T-helper 22 cell (primary cell): ENCODE data around the gene ARHGEF40.

Experiments used
- DNase-seq: peaks from one replicate; pipeline ENCODE4 v3.0.0-alpha.2; 2020; ENCODE audit warnings: low read depth

ARHGEF40 gene

GRCh38 chr14:21098076-21098891, 28.2 kb downstream of the ARHGEF40 start, which contains the start of gene ZNF219:
Gene ZNF219 (minus strand): TSS chr14:21098655. CDS start chr14:21093591, 5,064 bp downstream.
- DNase-seq: peak; percentile 50

GRCh38 chr14:21098892-21099595, 28.9 kb downstream of the ARHGEF40 start:
- DNase-seq: no peak

- DNase-seq: no peak
These were observed 29.5 kb downstream of the ARHGEF40 start for GRCh38 chr14:21099596-21099985.

- DNase-seq: no peak
These were observed 30.8 kb downstream of the ARHGEF40 start, which contains the start of gene TMEM253 for GRCh38 chr14:21100931-21101330. Gene TMEM253 (plus strand): TSS chr14:21101066. CDS start chr14:21101344, 278 bp downstream.

GRCh38 chr14:21101802-21102413, 31.8 kb downstream of the ARHGEF40 start:
- no peak for DNase-seq

GRCh38 chr14:21102521-21103410, 32.7 kb downstream of the ARHGEF40 start:
- no peak for DNase-seq

GRCh38 chr14:21103411-21103709, 33.3 kb downstream of the ARHGEF40 start:
- DNase-seq: no peak

GRCh38 chr14:21103710-21104447, 33.8 kb downstream of the ARHGEF40 start:
- peak; percentile 84 for DNase-seq

GRCh38 chr14:21104448-21105060, 34.5 kb downstream of the ARHGEF40 start:
- peak; percentile 38 for DNase-seq

- no peak for DNase-seq
These were observed 35.0 kb downstream of the ARHGEF40 start for GRCh38 chr14:21105095-21105494.

GRCh38 chr14:21106176-21106497, 36.0 kb downstream of the ARHGEF40 start:
- no peak for DNase-seq

- DNase-seq: peak; percentile 50
These were observed 36.6 kb downstream of the ARHGEF40 start for GRCh38 chr14:21106498-21107282.

GRCh38 chr14:21107283-21107800, 37.2 kb downstream of the ARHGEF40 start:
- no peak for DNase-seq

- DNase-seq: no peak
These were observed 38.7 kb downstream of the ARHGEF40 start for GRCh38 chr14:21108791-21109190.

- DNase-seq: no peak
These were observed 39.5 kb downstream of the ARHGEF40 start for GRCh38 chr14:21109377-21110138.

- DNase-seq: no peak
These were observed 42.2 kb downstream of the ARHGEF40 start for GRCh38 chr14:21112255-21112654.

GRCh38 chr14:21113369-21113768, 43.3 kb downstream of the ARHGEF40 start:
- DNase-seq: no peak

GRCh38 chr14:21118933-21119332, 48.8 kb downstream of the ARHGEF40 start:
- DNase-seq: no peak

- no peak for DNase-seq
These were observed 50.6 kb downstream of the ARHGEF40 start for GRCh38 chr14:21120686-21121085.
